ENCODE data around the gene IL22RA2. TPM values are rescaled to one million over a fixed set of nuclear protein-coding genes. Genes with fewer than 3 reads are reported as not detected.

IL22RA2 gene
- total and polyA plus RNA-seq, 2 of the 13 experiments (the other 11 are each of a cell fraction or from before 2014, with no cell fraction given), result not detected

GRCh38 chr6:137170266-137171052 is 3.0 kb downstream of the IL22RA2 start (continued):
- no peak for TF ChIP-seq ZMAT5 (CRISPR knock-in tag; IDR thresholded peaks at IDR 0.05; ENCODE audit: borderline replicate concordance, low read depth)
- TF ChIP-seq ZNF543 (CRISPR knock-in tag; IDR thresholded peaks at IDR 0.05), result no peak
- TF ChIP-seq PRDM4 (CRISPR knock-in tag; IDR thresholded peaks at IDR 0.05; ENCODE audit: borderline replicate concordance), result no peak
- TF ChIP-seq GRHL1 (CRISPR knock-in tag; conservative IDR thresholded peaks at IDR 0.05), result no peak
- no peak for TF ChIP-seq MIER2 (CRISPR knock-in tag; IDR thresholded peaks at IDR 0.05)
- TF ChIP-seq ZNF674 (CRISPR knock-in tag; IDR thresholded peaks at IDR 0.05; ENCODE audit: low read depth), result no peak
- TF ChIP-seq GLMP (CRISPR knock-in tag; IDR thresholded peaks at IDR 0.05; ENCODE audit: borderline replicate concordance), result no peak

Data from HepG2 (cell line).